Measurements from ENCODE around the gene TIMP2. TPM values are rescaled to one million over a fixed set of nuclear protein-coding genes. Genes with fewer than 3 reads are reported as not detected.

The TIMP2 gene
- total RNA-seq, 1 experiment from 2014 or later, result 29.0 TPM

GRCh38 chr17:78870621-78871020, 54.6 kb downstream of the TIMP2 start:
- Histone ChIP-seq H3K79me1 (ENCODE audit: insufficient read depth, low read depth, low read length, poor library complexity, severe bottlenecking) (no peaks in the 10 kb centered on the region), H2AFZ (ENCODE audit: low read length) (no peak overlapping the region), H3K4ac (ENCODE audit: low read depth, low read length) (no peak overlapping the region), H3K9ac (ENCODE audit: extremely low read depth, insufficient read length, low read length) (no peak overlapping the region), H3K27me3 (ENCODE audit: insufficient read depth, low read length) (no peaks in the 10 kb centered on the region), H3T11ph (ENCODE audit: low read length) (no peak overlapping the region), H2BK120ac (ENCODE audit: low read depth, low read length, poor library complexity, severe bottlenecking) (no peak overlapping the region), H3K27ac (ENCODE audit: insufficient read length, low read depth, low read length) (no peak overlapping the region), H3K4me2 (ENCODE audit: insufficient read depth, insufficient read length, low read length) (no peak overlapping the region), H4K5ac (ENCODE audit: insufficient read length, low read depth, low read length) (no peak overlapping the region), H3K14ac (ENCODE audit: insufficient read depth, low read length) (no peak overlapping the region), H4K91ac (ENCODE audit: insufficient read length, low read depth, low read length) (no peak overlapping the region), H3K23ac (ENCODE audit: insufficient read length, low read depth, low read length) (no peak overlapping the region), H3K18ac (ENCODE audit: insufficient read length, low read depth, low read length) (no peak overlapping the region), H3K79me2 (ENCODE audit: insufficient read depth, low read length) (no peaks in the 10 kb centered on the region), H3K56ac (ENCODE audit: insufficient read length, low read depth, low read length) (no peak overlapping the region), H2BK15ac (ENCODE audit: low read depth, low read length) (no peak overlapping the region), H3K9me3 (ENCODE audit: control insufficient read depth, low read depth, low read length) (no peaks in the 10 kb centered on the region), H4K8ac (replicated peaks; ENCODE audit: insufficient read length, low read depth, low read length) (no peak overlapping the region), H2BK12ac (ENCODE audit: insufficient read length, low read depth, low read length) (no peak overlapping the region), H4K20me1 (ENCODE audit: control insufficient read depth, insufficient read depth, insufficient read length) (no peaks in the 10 kb centered on the region), H2BK20ac (ENCODE audit: low read depth, low read length, poor library complexity, severe bottlenecking) (no peak overlapping the region), H2BK5ac (ENCODE audit: insufficient read length, low read length) (no peak overlapping the region), H3K4me1 (ENCODE audit: insufficient read depth, low read length) (no peaks in the 10 kb centered on the region), H2AK5ac (ENCODE audit: insufficient read length, low read length) (no peak overlapping the region), H3K23me2 (ENCODE audit: insufficient read length, low read depth, low read length, poor library complexity, severe bottlenecking) (no peaks in the 10 kb centered on the region)
- no CpG with 5 or more reads among the region's 15 CpGs for WGBS (ENCODE audit: extremely low coverage, insufficient read length, low lambda C conversion rate)
- Mint-ChIP-seq H3K4me3 (no peak overlapping the region), H3K4me1 (peaks cover 2 to 5% of the 10 kb centered on the region in 2 experiments; a peak in 1 of 4 replicates), H3K27ac (no peak overlapping the region), H3K27me3 (ENCODE audit: low read depth) (no peaks in the 10 kb centered on the region), H3K36me3 (ENCODE audit: insufficient read depth in 1 of 3, low read depth in 3 of 3) (peaks cover 6 to 35% (median 24%) of the 10 kb centered on the region in 3 experiments; a peak in 6 of 7 replicates), H3K9me3 (no peaks in the 10 kb centered on the region)
- TF ChIP-seq CTCF (conservative IDR thresholded peaks at IDR 0.05), result no peak
- DNase-seq, result no peak

All from H9 (cell line).